SU-DHL-6 (cell line): ENCODE results near the gene CACNB4.

Experiments
- EZH2phosphoT487 ChIP-seq: fragments of 200-600 bp; sonication (generic), shearing (Covaris generic); conservative IDR thresholded peaks from 2 replicates; pipeline ENCODE4 v1.6.1; 2018; ENCODE audit warnings: mild to moderate bottlenecking, antibody characterized with exemption, low read length, moderate library complexity, mixed read lengths
- TF ChIP-seq, protein P1 (sequence below): fragments of 200-600 bp; sonication (generic); IDR thresholded peaks from one replicate; pipeline ENCODE4 v1.5.1; 2017; ENCODE audit warnings: antibody characterized with exemption, mild to moderate bottlenecking, low read length, moderate library complexity; ENCODE audit not compliant: insufficient read depth, poor library complexity, severe bottlenecking

DNA sequence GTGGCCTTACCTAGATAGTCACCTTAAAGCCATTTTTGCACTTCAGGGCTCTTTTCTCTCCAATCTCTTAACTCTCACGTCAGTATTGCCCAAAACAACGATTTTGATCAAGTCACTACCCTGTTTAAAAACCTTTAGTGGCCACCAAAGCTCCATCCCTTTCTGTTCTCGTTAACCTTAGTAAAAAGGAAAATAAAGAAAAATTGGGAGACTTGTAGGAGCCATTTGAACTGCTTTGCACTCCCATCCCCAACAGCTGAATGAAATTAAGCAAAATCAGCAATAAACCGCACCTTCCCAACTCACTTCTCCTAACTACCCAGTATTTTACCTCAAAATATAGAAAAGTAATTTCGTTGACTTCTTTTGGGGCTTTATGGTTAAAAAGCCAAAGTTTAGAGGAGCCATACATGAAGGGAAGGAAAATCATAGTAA lies 269.9 kb downstream of the CACNB4 start:
- TF ChIP-seq EZH2phosphoT487 = no peak
- TF ChIP-seq, protein P1, sequence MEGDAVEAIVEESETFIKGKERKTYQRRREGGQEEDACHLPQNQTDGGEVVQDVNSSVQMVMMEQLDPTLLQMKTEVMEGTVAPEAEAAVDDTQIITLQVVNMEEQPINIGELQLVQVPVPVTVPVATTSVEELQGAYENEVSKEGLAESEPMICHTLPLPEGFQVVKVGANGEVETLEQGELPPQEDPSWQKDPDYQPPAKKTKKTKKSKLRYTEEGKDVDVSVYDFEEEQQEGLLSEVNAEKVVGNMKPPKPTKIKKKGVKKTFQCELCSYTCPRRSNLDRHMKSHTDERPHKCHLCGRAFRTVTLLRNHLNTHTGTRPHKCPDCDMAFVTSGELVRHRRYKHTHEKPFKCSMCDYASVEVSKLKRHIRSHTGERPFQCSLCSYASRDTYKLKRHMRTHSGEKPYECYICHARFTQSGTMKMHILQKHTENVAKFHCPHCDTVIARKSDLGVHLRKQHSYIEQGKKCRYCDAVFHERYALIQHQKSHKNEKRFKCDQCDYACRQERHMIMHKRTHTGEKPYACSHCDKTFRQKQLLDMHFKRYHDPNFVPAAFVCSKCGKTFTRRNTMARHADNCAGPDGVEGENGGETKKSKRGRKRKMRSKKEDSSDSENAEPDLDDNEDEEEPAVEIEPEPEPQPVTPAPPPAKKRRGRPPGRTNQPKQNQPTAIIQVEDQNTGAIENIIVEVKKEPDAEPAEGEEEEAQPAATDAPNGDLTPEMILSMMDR = no peak
